ENCODE data around the gene LYRM9. TPM values are rescaled to one million over a fixed set of nuclear protein-coding genes. Genes with fewer than 3 reads are reported as not detected.

LYRM9 gene
- total RNA-seq, 1 donor from 2014 or later, result 9.6 TPM

DNA sequence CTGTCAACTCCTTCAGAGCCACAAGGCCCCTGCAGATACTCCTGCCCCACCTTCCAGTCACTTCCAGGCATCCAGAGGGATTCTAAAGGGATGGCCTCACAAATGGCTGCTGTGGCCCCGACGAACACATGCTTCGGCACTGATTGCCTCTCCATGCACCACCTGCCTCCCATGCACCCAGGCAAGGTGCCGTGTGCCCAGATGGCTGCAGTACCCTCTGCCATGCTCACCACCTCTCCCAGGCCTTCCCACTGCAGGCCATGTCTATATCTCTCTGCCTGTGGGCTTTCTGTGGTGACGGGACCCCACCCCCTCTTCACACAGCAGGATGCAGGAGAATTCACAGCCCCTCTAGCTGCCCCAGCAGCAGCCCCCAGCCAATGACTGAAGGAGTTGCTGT is 27.9 kb upstream of the LYRM9 start:
- DNase-seq (ENCODE audit: extremely low spot score, unreplicated experiment), result no peak
- H3K9me3 Mint-ChIP-seq, result no peaks in the 10 kb centered on the region
- no peak overlapping the region for H3K27ac Mint-ChIP-seq
- TF ChIP-seq, protein P1, sequence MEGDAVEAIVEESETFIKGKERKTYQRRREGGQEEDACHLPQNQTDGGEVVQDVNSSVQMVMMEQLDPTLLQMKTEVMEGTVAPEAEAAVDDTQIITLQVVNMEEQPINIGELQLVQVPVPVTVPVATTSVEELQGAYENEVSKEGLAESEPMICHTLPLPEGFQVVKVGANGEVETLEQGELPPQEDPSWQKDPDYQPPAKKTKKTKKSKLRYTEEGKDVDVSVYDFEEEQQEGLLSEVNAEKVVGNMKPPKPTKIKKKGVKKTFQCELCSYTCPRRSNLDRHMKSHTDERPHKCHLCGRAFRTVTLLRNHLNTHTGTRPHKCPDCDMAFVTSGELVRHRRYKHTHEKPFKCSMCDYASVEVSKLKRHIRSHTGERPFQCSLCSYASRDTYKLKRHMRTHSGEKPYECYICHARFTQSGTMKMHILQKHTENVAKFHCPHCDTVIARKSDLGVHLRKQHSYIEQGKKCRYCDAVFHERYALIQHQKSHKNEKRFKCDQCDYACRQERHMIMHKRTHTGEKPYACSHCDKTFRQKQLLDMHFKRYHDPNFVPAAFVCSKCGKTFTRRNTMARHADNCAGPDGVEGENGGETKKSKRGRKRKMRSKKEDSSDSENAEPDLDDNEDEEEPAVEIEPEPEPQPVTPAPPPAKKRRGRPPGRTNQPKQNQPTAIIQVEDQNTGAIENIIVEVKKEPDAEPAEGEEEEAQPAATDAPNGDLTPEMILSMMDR (conservative IDR thresholded peaks at IDR 0.05), result no peak
- no peaks in the 10 kb centered on the region for H3K36me3 Mint-ChIP-seq
- H3K4me3 Mint-ChIP-seq, result no peak overlapping the region
- H3K27me3 Mint-ChIP-seq, result peaks cover 13% of the 10 kb centered on the region
- peaks cover under 1% of the 10 kb centered on the region for H3K4me1 Mint-ChIP-seq (ENCODE audit: unreplicated experiment)

DNA sequence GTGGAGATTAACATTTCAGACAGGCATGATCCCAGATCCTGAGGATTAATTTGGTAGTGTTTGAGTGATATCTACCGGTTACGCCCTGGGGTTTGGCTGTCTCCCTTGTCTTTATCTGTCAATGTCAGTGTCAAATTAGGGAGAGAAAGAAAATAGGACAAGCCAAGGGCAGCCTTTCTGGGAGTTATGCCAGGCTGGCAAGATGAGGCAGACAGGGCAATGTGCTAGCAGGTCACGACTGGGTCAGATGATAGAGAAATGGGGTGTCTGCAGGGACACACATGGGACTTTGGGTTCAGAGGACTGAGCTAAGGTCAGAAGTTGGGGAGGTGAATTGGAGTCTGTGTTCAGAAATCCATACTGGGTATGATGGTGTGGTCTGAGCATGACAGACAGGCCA is 27.4 kb upstream of the LYRM9 start:
- peaks cover 5% of the 10 kb centered on the region for H3K4me1 Mint-ChIP-seq (ENCODE audit: unreplicated experiment)
- H3K4me3 Mint-ChIP-seq, result no peak overlapping the region

DNA sequence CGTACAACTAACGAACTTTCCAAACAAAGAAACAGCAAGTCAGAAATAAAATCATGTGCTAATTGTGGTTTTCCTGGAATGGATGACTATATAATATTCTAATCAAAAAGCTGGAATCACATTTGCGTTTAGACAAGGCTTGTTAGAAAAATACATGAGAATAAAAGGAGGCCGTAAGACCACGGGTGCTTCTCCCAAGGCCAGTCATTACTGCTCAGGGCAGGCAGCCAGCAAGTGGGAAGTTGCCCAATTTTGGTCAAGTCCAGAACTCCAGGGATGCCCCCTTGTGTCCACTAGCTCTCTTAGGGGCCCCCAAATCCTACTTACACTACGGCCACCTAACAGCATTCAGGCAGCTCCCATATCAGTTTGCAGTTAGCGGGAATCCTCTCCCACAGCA is 25.9 kb upstream of the LYRM9 start:
- H3K27ac Mint-ChIP-seq, result no peak overlapping the region
- peaks cover 18% of the 10 kb centered on the region for H3K27me3 Mint-ChIP-seq
- H3K4me1 Mint-ChIP-seq (ENCODE audit: unreplicated experiment), result peaks cover 5% of the 10 kb centered on the region
- H3K36me3 Mint-ChIP-seq, result no peaks in the 10 kb centered on the region
- no peaks in the 10 kb centered on the region for H3K9me3 Mint-ChIP-seq
- TF ChIP-seq, protein P1 (conservative IDR thresholded peaks at IDR 0.05), result no peak
- H3K4me3 Mint-ChIP-seq, result no peak overlapping the region
- no peak for DNase-seq (ENCODE audit: extremely low spot score, unreplicated experiment)

More for the DNA sequence above, 27.4 kb upstream of the LYRM9 start:
- no peak for DNase-seq (ENCODE audit: extremely low spot score, unreplicated experiment)
- no peaks in the 10 kb centered on the region for H3K9me3 Mint-ChIP-seq
- no peak overlapping the region for H3K27ac Mint-ChIP-seq
- no peaks in the 10 kb centered on the region for H3K36me3 Mint-ChIP-seq
- peaks cover 17% of the 10 kb centered on the region for H3K27me3 Mint-ChIP-seq
- TF ChIP-seq, protein P1 (conservative IDR thresholded peaks at IDR 0.05), result no peak

DNA sequence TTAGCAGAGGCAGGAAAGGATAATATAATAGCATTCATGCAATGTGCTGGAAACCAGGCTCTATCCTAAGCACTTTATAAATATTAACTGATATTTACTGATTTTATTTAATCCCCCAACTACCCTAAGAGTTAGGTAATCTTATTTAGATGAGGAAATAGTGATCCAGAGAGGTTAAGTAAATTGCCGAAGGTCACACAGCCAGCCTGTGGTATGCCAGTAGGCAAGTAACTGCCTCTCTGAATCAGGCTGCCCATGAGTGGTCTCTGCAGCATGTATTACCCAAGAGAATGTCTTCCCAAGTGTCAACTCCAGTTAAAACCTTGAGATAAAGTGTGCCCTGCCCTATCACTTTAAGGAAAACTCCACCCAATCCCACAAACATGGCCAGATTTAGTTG is 25.3 kb upstream of the LYRM9 start:
- H3K27me3 Mint-ChIP-seq, result peaks cover 18% of the 10 kb centered on the region
- H3K9me3 Mint-ChIP-seq, result no peaks in the 10 kb centered on the region
- H3K4me1 Mint-ChIP-seq (ENCODE audit: unreplicated experiment), result peaks cover 5% of the 10 kb centered on the region

GRCh38 chr17:27917000-27917399 is 23.8 kb upstream of the LYRM9 start:
- TF ChIP-seq, protein P1 (conservative IDR thresholded peaks at IDR 0.05), result no peak

More for the DNA sequence above, 25.3 kb upstream of the LYRM9 start:
- H3K36me3 Mint-ChIP-seq, result no peaks in the 10 kb centered on the region
- H3K4me3 Mint-ChIP-seq, result no peak overlapping the region
- no peak for DNase-seq (ENCODE audit: extremely low spot score, unreplicated experiment)
- no peak overlapping the region for H3K27ac Mint-ChIP-seq
- TF ChIP-seq, protein P1 (conservative IDR thresholded peaks at IDR 0.05), result no peak

DNA sequence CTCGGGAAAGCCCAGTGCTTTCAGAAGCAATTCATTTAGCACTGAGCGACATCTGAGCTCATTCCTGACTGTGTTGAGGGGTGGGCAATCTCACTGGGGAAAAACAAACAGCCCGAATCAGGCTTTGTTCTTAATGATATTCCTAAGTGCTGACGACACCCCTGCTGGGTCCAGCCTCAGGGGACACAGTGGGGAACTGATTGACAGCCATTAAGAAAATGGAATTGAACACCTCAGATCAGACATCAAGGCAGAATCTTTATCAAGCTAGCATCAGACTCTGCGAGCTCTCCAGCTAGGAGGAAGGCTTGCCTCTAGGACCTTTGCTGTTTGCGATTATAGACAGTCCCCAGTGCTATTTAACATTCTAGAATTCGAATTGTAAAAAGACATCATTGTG is 22.5 kb upstream of the LYRM9 start:
- Mint-ChIP-seq H3K9me3 (no peaks in the 10 kb centered on the region), H3K4me3 (no peak overlapping the region), H3K36me3 (no peaks in the 10 kb centered on the region), H3K27me3 (peaks cover 24% of the 10 kb centered on the region), H3K4me1 (ENCODE audit: unreplicated experiment) (peaks cover 5% of the 10 kb centered on the region), H3K27ac (no peak overlapping the region)
- TF ChIP-seq, protein P1 (conservative IDR thresholded peaks at IDR 0.05), result no peak
- no peak for DNase-seq (ENCODE audit: extremely low spot score, unreplicated experiment)

More at GRCh38 chr17:27917000-27917399, 23.8 kb upstream of the LYRM9 start:
- H3K36me3 Mint-ChIP-seq, result no peaks in the 10 kb centered on the region
- H3K9me3 Mint-ChIP-seq, result no peaks in the 10 kb centered on the region
- H3K4me3 Mint-ChIP-seq, result no peak overlapping the region
- H3K27me3 Mint-ChIP-seq, result peaks cover 24% of the 10 kb centered on the region
- H3K27ac Mint-ChIP-seq, result no peak overlapping the region
- peaks cover 5% of the 10 kb centered on the region for H3K4me1 Mint-ChIP-seq (ENCODE audit: unreplicated experiment)
- no peak for DNase-seq (ENCODE audit: extremely low spot score, unreplicated experiment)
